SK-N-SH (cell line): ENCODE data around the gene DOK6. TPM values are rescaled to one million over a fixed set of nuclear protein-coding genes. Genes with fewer than 3 reads are reported as not detected.

Experiments used
- CTCF ChIA-PET: fragments of 300-600, 350-600 bp; formaldehyde crosslinking; extraction: SDS; loops from one replicate; lab custom pipeline; 2021; lab: Yijun Ruan, JAX
- POLR2A ChIA-PET: fragments of 350-600 bp; sonication (Branson Sonifier 250); formaldehyde crosslinking; extraction: SDS; loops from one replicate; lab custom pipeline; 2020; ENCODE audit warnings: antibody characterized with exemption, inconsistent platforms; lab: Yijun Ruan, JAX
- DNase-seq: peaks from one replicate; pipeline ENCODE4 v3.0.0; 2012
- H2AFZ ChIP-seq: fragments of 200-600 bp; sonication (generic); 2 replicates; pipeline ENCODE4 v1.8.1; 2016; ENCODE audit warnings: antibody characterized with exemption, mild to moderate bottlenecking, low read depth
- H3F3A ChIP-seq: fragments of 200-600 bp; sonication (generic); replicated peaks from 2 replicates; pipeline ENCODE3; 2016; ENCODE audit warnings: antibody characterized with exemption, mild to moderate bottlenecking; ENCODE audit not compliant: insufficient read depth
- H3K27ac ChIP-seq, 2 experiments: fragments of 200-500 bp in 1 of 2; fragments of 200-600 bp in 1 of 2; sonication (Bioruptor generic) in 1 of 2; sonication (generic), shearing (Covaris generic) in 1 of 2; 2 replicates each; pipeline versions ENCODE4 v1.5.1 to v1.6.1; 2014 to 2016; ENCODE audit warnings: low read depth in 2 of 2, inconsistent platforms in 1 of 2, low read length in 1 of 2, mild to moderate bottlenecking in 1 of 2, mixed read lengths in 1 of 2
- H3K27me3 ChIP-seq: fragments of 200-600 bp; sonication (generic), shearing (Covaris generic); 2 replicates; pipeline ENCODE4 v1.6.1; 2016; ENCODE audit warnings: mixed run types; ENCODE audit not compliant: insufficient read depth
- H3K36me3 ChIP-seq, 2 experiments: fragments of 200-500 bp in 1 of 2; fragments of 200-600 bp in 1 of 2; sonication (Bioruptor generic) in 1 of 2; sonication (generic) in 1 of 2; replicated peaks in 1 of 2; 2 replicates each; pipeline versions ENCODE3 to v1.5.1; 2014 to 2016; ENCODE audit warnings: low read length in 1 of 2, mild to moderate bottlenecking in 1 of 2; ENCODE audit not compliant: insufficient read depth in 2 of 2, control insufficient read depth in 1 of 2
- H3K4me1 ChIP-seq, 2 experiments: fragments of 200-500 bp in 1 of 2; fragments of 200-600 bp in 1 of 2; sonication (Bioruptor generic) in 1 of 2; sonication (generic), shearing (Covaris generic) in 1 of 2; 2 replicates each; pipeline versions ENCODE4 v1.5.1 to v1.6.1; 2014 to 2016; ENCODE audit warnings: low read depth in 1 of 2, low read length in 1 of 2, mixed run types in 1 of 2; ENCODE audit not compliant: insufficient read depth in 2 of 2, control insufficient read depth in 1 of 2
- H3K4me2 ChIP-seq: fragments of 200-600 bp; sonication (generic), shearing (Covaris generic); 2 replicates; pipeline ENCODE4 v1.6.1; 2017; ENCODE audit warnings: mixed run types
- H3K4me3 ChIP-seq, 2 experiments: fragments of 200-500 bp in 1 of 2; fragments of 200-600 bp in 1 of 2; sonication (Bioruptor generic) in 1 of 2; sonication (generic), shearing (Covaris generic) in 1 of 2; 2 replicates each; pipeline versions ENCODE4 v1.5.1 to v1.8.1; 2014 to 2016; ENCODE audit warnings: low read depth in 2 of 2, inconsistent platforms in 1 of 2, low read length in 1 of 2, mild to moderate bottlenecking in 1 of 2, mixed read lengths in 1 of 2, moderate library complexity in 1 of 2
- H3K79me2 ChIP-seq: fragments of 200-600 bp; sonication (generic); 2 replicates; pipeline ENCODE4 v1.8.1; 2017; ENCODE audit warnings: mild to moderate bottlenecking; ENCODE audit not compliant: insufficient read depth
- H3K9ac ChIP-seq: fragments of 200-600 bp; sonication (generic); 2 replicates; pipeline ENCODE4 v1.6.1; 2017; ENCODE audit warnings: mixed run types
- H3K9me2 ChIP-seq: fragments of 200-600 bp; sonication (generic); 2 replicates; pipeline ENCODE4 v1.6.1; 2017; ENCODE audit warnings: mixed run types
- H3K9me3 ChIP-seq: fragments of 200-600 bp; sonication (generic); 2 replicates; pipeline ENCODE4 v1.6.1; 2017; ENCODE audit warnings: mixed run types, mild to moderate bottlenecking, moderate library complexity
- H4K20me1 ChIP-seq: fragments of 200-600 bp; sonication (generic); 2 replicates; pipeline ENCODE4 v1.6.1; 2017; ENCODE audit warnings: mild to moderate bottlenecking, mixed run types; ENCODE audit not compliant: insufficient read depth
- ELF1 ChIP-seq: IDR thresholded peaks from 2 replicates; pipeline ENCODE4 v1.4.0; 2012
- EP300 ChIP-seq, 2 experiments: IDR thresholded peaks; 2 replicates each; pipeline versions ENCODE4 v1.4.0 to v1.6.1; 2012; ENCODE audit warnings: borderline replicate concordance in 1 of 2, low read depth in 1 of 2, low read length in 1 of 2
- EZH2phosphoT487 ChIP-seq: fragments of 200-600 bp; sonication (generic); IDR thresholded peaks from 2 replicates; pipeline ENCODE4 v1.6.1; 2017; ENCODE audit warnings: low read depth, mixed run types, mild to moderate bottlenecking, antibody characterized with exemption, moderate library complexity, borderline replicate concordance
- GABPA ChIP-seq: IDR thresholded peaks from 2 replicates; pipeline ENCODE4 v1.4.0; 2012; ENCODE audit warnings: low read depth, mild to moderate bottlenecking
- GATA2 ChIP-seq: sonication (generic); formaldehyde crosslinking; IDR thresholded peaks from 2 replicates; pipeline ENCODE4 v1.5.0; 2020; ENCODE audit warnings: mild to moderate bottlenecking, missing genetic modification reagents
- MEF2A ChIP-seq: IDR thresholded peaks from 2 replicates; pipeline ENCODE4 v1.4.0; 2012; ENCODE audit warnings: low read depth, borderline replicate concordance
- NRF1 ChIP-seq: IDR thresholded peaks from 2 replicates; pipeline ENCODE4 v1.6.1; 2012; ENCODE audit warnings: low read depth, mild to moderate bottlenecking, low read length
- POLR2AphosphoS5 ChIP-seq: IDR thresholded peaks from 2 replicates; pipeline ENCODE4 v1.6.1; 2012; ENCODE audit warnings: low read depth, low read length
- RAD21 ChIP-seq: IDR thresholded peaks from 2 replicates; pipeline ENCODE4 v1.6.1; 2012; ENCODE audit warnings: mild to moderate bottlenecking, low read length
- RFX5 ChIP-seq: IDR thresholded peaks from 2 replicates; pipeline ENCODE4 v1.6.1; 2012; ENCODE audit warnings: mild to moderate bottlenecking, improper control_type of control experiment, low read length
- SMC3 ChIP-seq: IDR thresholded peaks from 2 replicates; pipeline ENCODE4 v1.6.1; 2012; ENCODE audit warnings: low read depth, low read length, improper control_type of control experiment
- TCF12 ChIP-seq: IDR thresholded peaks from 2 replicates; pipeline ENCODE4 v1.4.0; 2012
- WGBS: methylation state at CpG from one replicate; pipeline ENCODE4 v1.1.6; 2017; ENCODE audit warnings: low lambda C conversion rate; 5-methylcytosine and 5-hydroxymethylcytosine counted together
- polyA plus RNA-seq, 3 experiments: library from polyadenylated mRNA; depleted of rRNA; stranded (reverse); fragments of >200 nt; gene quantifications; 2 replicates each; pipeline ENCODE4 v1.2.3, GENCODE V29; 2012
- TF ChIP-seq, protein P1 (sequence below): IDR thresholded peaks from 2 replicates; pipeline ENCODE4; 2012

Gene DOK6
- polyA plus RNA-seq, 1 of the 3 experiments (the other 2 are of a cell fraction) = 3.9 TPM

DNA sequence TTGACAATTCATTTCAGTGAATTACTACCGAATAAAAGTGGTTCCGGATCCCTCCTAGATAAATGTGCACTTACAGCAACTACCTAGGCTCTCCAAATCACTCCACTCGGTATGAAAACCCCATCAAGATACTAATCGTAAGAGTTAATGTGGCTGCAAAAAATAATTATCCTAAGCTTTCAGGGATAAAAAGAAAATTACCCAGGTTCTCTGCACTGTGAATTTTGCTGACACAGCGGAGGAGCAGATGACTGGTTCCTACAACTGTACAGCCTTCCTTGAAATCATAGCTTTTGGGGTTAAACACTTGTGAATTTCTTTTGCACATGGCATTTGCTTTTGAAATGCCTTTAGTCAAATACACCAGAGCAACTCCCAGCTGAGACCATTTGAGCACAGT is 442.3 kb downstream of the DOK6 start:
- Histone ChIP-seq H3K36me3 (no peaks in the 10 kb centered on the region), H3K4me3 (no peak overlapping the region), H3K4me1 (no peaks in the 10 kb centered on the region; a peak in 2 of 4 replicates), H2AFZ (no peak overlapping the region), H3K4me2 (no peak overlapping the region), H3K27me3 (no peaks in the 10 kb centered on the region), H3K9ac (no peak overlapping the region), H3F3A (no peaks in the 10 kb centered on the region), H3K79me2 (no peaks in the 10 kb centered on the region), H3K9me3 (no peaks in the 10 kb centered on the region), H3K9me2 (no peaks in the 10 kb centered on the region)
- 77% methylated on average over 5 of the region's 5 CpGs for WGBS
- CTCF ChIA-PET = interaction anchor here (2.4 kb wide), 1 partner anchor 10 kb away, joined by 8 read pairs; no protein-coding TSS in a partner anchor
- TF ChIP-seq ELF1 (no peak), GABPA (no peak), TCF12 (no peak)
- TF ChIP-seq, protein P1, sequence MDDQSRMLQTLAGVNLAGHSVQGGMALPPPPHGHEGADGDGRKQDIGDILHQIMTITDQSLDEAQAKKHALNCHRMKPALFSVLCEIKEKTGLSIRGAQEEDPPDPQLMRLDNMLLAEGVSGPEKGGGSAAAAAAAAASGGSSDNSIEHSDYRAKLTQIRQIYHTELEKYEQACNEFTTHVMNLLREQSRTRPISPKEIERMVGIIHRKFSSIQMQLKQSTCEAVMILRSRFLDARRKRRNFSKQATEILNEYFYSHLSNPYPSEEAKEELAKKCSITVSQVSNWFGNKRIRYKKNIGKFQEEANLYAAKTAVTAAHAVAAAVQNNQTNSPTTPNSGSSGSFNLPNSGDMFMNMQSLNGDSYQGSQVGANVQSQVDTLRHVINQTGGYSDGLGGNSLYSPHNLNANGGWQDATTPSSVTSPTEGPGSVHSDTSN = no peak
- TF ChIP-seq, all 33 proteins: peak for 0
- H3K27ac ChIP-seq = no peak overlapping the region
- POLR2A ChIA-PET = no interaction called here
- no peak for DNase-seq
- no peaks in the 10 kb centered on the region for H4K20me1 ChIP-seq

DNA sequence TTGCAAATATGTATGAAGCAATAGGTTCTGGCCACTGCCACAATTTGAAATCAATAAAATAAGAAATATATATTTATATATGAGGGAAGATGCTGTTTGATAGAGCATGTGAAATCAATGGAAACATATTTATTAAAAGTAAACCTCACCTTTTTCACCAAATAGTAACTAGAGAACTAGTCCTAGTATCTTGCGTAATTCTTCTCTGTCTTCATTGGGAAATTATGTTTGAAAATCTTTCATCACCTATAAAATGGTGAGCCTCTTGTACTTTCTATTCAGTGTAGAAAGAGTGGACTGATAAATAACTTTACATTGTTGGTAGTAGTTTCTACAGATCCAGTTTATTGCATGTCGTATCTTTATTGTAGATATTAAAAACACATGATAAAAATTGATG is 444.0 kb downstream of the DOK6 start:
- no peaks in the 10 kb centered on the region for H3K36me3 ChIP-seq
- DNase-seq = no peak
- no peak for TF ChIP-seq EZH2phosphoT487
- TF ChIP-seq SMC3 = no peak
- no peak for TF ChIP-seq ELF1
- no peak for TF ChIP-seq EP300 (IDR thresholded peaks at IDR 0.05; ENCODE audit: borderline replicate concordance in 1 of 2, low read depth in 1 of 2, low read length in 1 of 2)
- TF ChIP-seq RFX5 = no peak
- TF ChIP-seq POLR2AphosphoS5 = no peak
- TF ChIP-seq GATA2 (CRISPR knock-in tag) = no peak
- no peak for TF ChIP-seq RAD21
- TF ChIP-seq MEF2A = no peak
- no peak for TF ChIP-seq NRF1
- H3K4me3 ChIP-seq = no peak overlapping the region
- H3K27me3 ChIP-seq = no peaks in the 10 kb centered on the region
- ChIA-PET POLR2A (no interaction called here), CTCF (no interaction called here)
- no peaks in the 10 kb centered on the region for H3F3A ChIP-seq
- no peaks in the 10 kb centered on the region; a peak in 2 of 4 replicates for H3K4me1 ChIP-seq
- H3K27ac ChIP-seq = no peak overlapping the region
- 99% methylated on average over 2 of the region's 2 CpGs for WGBS
- no peak overlapping the region for H3K4me2 ChIP-seq
- H2AFZ ChIP-seq = no peak overlapping the region
- no peaks in the 10 kb centered on the region for H3K79me2 ChIP-seq
- H3K9me3 ChIP-seq = no peaks in the 10 kb centered on the region
- H4K20me1 ChIP-seq = no peaks in the 10 kb centered on the region
- H3K9me2 ChIP-seq = no peaks in the 10 kb centered on the region
- H3K9ac ChIP-seq = no peak overlapping the region
